Breast epithelium (tissue), 3 donors: ENCODE measurements around the gene TRAPPC5.

ENCODE experiments used
- CTCF ChIP-seq, 3 donors: fragments of 450-650 bp; IDR thresholded peaks; one replicate each; pipeline ENCODE4 v1.5.1; 2016 to 2017; ENCODE audit warnings: antibody characterized with exemption in 3 of 3, mild to moderate bottlenecking in 3 of 3, moderate library complexity in 3 of 3
- POLR2AphosphoS5 ChIP-seq, 3 donors: sonication (generic); formaldehyde crosslinking; IDR thresholded peaks; one replicate each; pipeline ENCODE4 v1.6.1; 2017; ENCODE audit warnings: antibody characterized with exemption in 3 of 3

- TF ChIP-seq CTCF (IDR thresholded peaks at IDR 0.05) (no peak), POLR2AphosphoS5 (IDR thresholded peaks at IDR 0.05) (no peak)
Observed at GRCh38 chr19:7729211-7729610, 48.6 kb downstream of the TRAPPC5 start.
